Tibial artery (tissue), 4 donors: Measurements from ENCODE around the gene IGF1R.
A peak's percentile ranks its signal among the peaks of the same experiment; 100 is the strongest.
"Not testable (repeated sequence)": the region's sequence is repeated elsewhere in the genome, so short reads cannot be mapped to it uniquely, and the experiment has no call there.

Experiments used
- DNase-seq, 2 donors: peaks; one replicate each; pipeline ENCODE4 v3.0.0-alpha.2; 2019
- H3K27ac ChIP-seq, 2 donors: fragments of 200-600 bp; sonication (generic) in 1 of 2; 1 replicate in 1 of 2; 2 replicates in 1 of 2; pipeline ENCODE4 v1.5.1; 2018 to 2019; ENCODE audit warnings: mild to moderate bottlenecking in 1 of 2
- H3K27me3 ChIP-seq, 2 donors: fragments of 200-600 bp; sonication (generic) in 1 of 2; one replicate each; pipeline versions ENCODE4 v1.5.1 to v1.6.0; 2016 to 2019
- H3K36me3 ChIP-seq, 3 donors: fragments of 200-600 bp; sonication (generic) in 2 of 3; one replicate each; pipeline ENCODE4 v1.5.1; 2016 to 2019; ENCODE audit warnings: mild to moderate bottlenecking in 2 of 3
- H3K4me1 ChIP-seq, 4 donors: fragments of 200-600 bp; sonication (generic) in 2 of 4; 1 replicate in 3 of 4; 2 replicates in 1 of 4; pipeline ENCODE4 v1.5.1; 2016 to 2019
- H3K4me3 ChIP-seq, 2 donors: fragments of 200-600 bp; sonication (generic) in 1 of 2; 1 replicate in 1 of 2; 2 replicates in 1 of 2; pipeline ENCODE4 v1.5.1; 2018 to 2019; ENCODE audit warnings: mild to moderate bottlenecking in 2 of 2
- H3K9me3 ChIP-seq, 3 donors: fragments of 200-600 bp; sonication (generic) in 1 of 3; one replicate each; pipeline ENCODE4 v1.5.1; 2016 to 2019
- intact Hi-C: fragments of 100-400 bp; cut with DNase I; formaldehyde crosslinking; loops from one replicate; pipeline ENCODE4 v1.15.0; 2023; ENCODE audit warnings: low total_unique reads
- TF ChIP-seq, protein P1 (sequence below), 2 experiments: fragments of 200-600 bp in 1 of 2; fragments of 450-650 bp in 1 of 2; IDR thresholded peaks; one replicate each; pipeline ENCODE4 v1.5.1; 2017 to 2019; ENCODE audit warnings: antibody characterized with exemption in 2 of 2, mild to moderate bottlenecking in 1 of 2, moderate library complexity in 1 of 2

IGF1R gene

DNA sequence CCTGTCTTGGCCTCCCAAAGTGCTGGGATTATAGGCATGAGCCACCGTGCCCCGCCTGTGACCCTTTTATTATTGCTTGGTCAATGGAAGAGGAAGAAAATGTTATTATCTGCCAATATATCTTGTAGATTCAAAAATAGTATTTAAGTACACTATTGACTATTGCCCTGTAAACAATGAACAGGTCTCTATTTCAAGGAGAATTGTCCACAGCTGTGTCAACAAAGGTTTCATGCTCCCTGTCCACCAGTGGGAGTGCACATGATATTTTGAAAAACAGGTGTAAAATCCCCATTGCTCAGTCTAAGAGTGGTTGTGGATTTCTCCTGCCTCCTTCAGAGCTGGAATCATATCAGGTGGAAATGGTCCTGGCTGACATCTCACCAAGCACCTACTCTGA is 36.5 kb upstream of the IGF1R start:
- H3K27ac ChIP-seq = no peak overlapping the region
- H3K36me3 ChIP-seq = no peaks in the 10 kb centered on the region
- no peaks in the 10 kb centered on the region for H3K9me3 ChIP-seq
- peak in 1 of 2 donors; percentile 13 for DNase-seq
- TF ChIP-seq, protein P1, sequence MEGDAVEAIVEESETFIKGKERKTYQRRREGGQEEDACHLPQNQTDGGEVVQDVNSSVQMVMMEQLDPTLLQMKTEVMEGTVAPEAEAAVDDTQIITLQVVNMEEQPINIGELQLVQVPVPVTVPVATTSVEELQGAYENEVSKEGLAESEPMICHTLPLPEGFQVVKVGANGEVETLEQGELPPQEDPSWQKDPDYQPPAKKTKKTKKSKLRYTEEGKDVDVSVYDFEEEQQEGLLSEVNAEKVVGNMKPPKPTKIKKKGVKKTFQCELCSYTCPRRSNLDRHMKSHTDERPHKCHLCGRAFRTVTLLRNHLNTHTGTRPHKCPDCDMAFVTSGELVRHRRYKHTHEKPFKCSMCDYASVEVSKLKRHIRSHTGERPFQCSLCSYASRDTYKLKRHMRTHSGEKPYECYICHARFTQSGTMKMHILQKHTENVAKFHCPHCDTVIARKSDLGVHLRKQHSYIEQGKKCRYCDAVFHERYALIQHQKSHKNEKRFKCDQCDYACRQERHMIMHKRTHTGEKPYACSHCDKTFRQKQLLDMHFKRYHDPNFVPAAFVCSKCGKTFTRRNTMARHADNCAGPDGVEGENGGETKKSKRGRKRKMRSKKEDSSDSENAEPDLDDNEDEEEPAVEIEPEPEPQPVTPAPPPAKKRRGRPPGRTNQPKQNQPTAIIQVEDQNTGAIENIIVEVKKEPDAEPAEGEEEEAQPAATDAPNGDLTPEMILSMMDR (IDR thresholded peaks at IDR 0.05) = no peak
- no peak overlapping the region for H3K4me3 ChIP-seq
- no peaks in the 10 kb centered on the region for H3K27me3 ChIP-seq
- H3K4me1 ChIP-seq = peaks cover 0 to 7% (median 0%) of the 10 kb centered on the region in 4 donors
- intact Hi-C loops = no loop called here

DNA sequence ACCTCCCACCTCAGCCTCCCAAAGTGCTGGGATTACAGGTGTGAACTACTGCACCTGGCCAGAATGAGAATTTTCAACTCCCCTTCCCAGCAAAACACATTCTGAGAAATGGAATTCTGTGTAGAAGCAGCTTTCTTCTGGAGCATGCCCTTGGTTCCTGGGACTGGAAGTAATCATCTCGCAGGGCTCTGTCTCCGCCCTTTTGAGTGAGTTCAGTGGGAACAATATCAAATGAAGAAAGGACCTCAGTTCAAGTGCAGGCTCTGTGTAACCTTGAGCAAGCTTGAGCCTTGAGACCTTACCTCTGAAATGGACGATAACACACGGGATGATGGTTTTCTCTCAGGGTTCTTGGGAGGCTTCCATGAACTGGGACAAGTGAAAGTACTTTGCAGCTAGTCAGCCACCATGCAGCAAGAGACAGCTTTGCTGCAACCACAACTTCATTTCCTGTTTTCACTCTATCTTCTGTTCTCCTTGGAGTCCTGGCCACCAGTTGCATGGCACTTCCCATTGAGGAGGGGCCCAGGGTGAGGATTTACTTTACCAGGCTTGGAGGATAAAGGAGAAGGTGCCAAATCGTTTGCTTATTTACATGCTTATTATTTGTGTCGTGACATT is 35.7 kb upstream of the IGF1R start:
- Histone ChIP-seq H3K27me3 (peaks cover 0 to under 1% of the 10 kb centered on the region in 2 donors), H3K9me3 (no peaks in the 10 kb centered on the region), H3K4me3 (no peak overlapping the region), H3K36me3 (no peaks in the 10 kb centered on the region), H3K27ac (no peak overlapping the region), H3K4me1 (peaks cover 0 to 7% (median 0%) of the 10 kb centered on the region in 4 donors)
- no peak for DNase-seq
- TF ChIP-seq, protein P1 (IDR thresholded peaks at IDR 0.05) = no peak
- intact Hi-C loops = no loop called here

DNA sequence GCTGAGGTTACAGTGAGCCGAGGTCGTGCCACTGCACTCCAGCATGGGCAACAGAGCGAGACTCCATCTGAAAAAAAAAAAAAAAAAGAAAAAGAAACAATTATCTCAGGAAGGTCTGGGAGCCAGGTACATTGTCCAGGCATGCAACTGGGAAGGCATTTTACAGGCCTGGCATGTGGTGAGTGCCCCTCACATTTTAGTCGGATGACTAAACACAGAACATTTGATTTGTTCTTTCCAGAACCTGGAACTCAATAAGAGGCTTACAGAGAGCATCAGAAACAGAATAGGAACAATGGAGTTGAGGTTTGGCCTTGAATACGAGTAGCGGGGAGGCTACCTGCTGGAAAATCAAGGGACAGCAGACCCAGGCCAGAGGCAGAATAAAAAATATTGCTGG is 33.7 kb upstream of the IGF1R start:
- no peak for DNase-seq
- H3K27ac ChIP-seq = no peak overlapping the region
- H3K4me3 ChIP-seq = no peak overlapping the region
- H3K9me3 ChIP-seq = no peaks in the 10 kb centered on the region
- H3K36me3 ChIP-seq = no peaks in the 10 kb centered on the region
- intact Hi-C loops = no loop called here
- H3K27me3 ChIP-seq = peaks cover 0 to 22% of the 10 kb centered on the region in 2 donors
- H3K4me1 ChIP-seq = peaks cover 0 to 3% (median 0%) of the 10 kb centered on the region in 4 donors
- TF ChIP-seq, protein P1 (IDR thresholded peaks at IDR 0.05) = no peak

DNA sequence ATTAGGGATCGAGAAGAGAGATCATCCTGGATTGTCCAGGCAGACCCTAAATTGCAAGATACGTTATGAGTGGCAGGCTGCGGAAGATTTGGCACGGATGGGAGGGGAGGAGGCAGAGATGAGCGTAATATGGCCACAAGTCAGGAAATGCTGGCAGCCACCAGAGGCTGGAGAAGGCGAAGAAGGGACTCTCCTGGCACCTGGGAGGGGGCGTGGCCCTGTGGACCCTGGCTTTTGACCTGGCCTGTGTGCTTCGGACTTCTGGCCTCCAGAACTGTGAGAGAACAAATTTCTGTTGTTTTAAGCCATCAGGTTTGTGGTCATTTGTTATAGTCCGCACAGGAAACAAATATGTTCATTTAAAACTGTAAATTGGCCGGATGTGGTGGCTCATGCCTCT is 31.9 kb upstream of the IGF1R start:
- no peak overlapping the region for H3K4me3 ChIP-seq
- no peaks in the 10 kb centered on the region for H3K9me3 ChIP-seq
- H3K4me1 ChIP-seq = no peaks in the 10 kb centered on the region
- TF ChIP-seq, protein P1 (IDR thresholded peaks at IDR 0.05) = no peak
- no peak overlapping the region for H3K27ac ChIP-seq
- intact Hi-C loops = no loop called here
- DNase-seq = no peak
- peaks cover 0 to 39% of the 10 kb centered on the region in 2 donors for H3K27me3 ChIP-seq
- no peaks in the 10 kb centered on the region for H3K36me3 ChIP-seq

DNA sequence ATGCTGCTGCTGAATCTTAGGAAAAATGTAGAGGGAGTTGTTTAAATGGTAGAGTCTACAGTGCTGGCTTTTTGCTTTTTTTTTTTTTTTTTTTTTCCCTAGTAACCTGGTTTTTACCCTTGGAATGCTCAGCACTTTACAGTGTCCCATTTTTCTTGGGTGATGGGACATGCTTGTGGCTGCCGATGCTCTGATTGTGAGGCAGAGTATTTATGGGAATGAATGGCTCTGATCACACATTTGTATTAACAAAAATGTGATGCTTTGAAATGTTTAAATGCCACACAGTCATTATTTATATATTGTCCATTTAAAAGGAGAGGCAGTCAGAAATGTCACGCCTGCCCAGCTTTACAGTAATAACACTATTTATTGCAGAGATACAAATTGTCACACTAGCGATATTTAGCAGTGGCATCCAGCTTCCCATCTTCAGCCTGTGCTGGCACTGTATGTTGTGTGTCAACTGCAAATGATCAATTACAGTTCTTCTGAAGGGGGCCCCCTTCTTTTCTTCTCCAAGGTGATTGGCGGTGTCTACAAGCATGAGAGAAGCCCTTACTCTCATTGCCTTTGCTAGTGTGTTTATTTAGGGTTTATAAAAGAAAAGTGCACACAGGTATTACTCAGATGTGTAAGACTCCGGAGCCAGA is 30.9 kb upstream of the IGF1R start:
- no peak overlapping the region for H3K4me3 ChIP-seq
- H3K27me3 ChIP-seq = peaks cover 0 to 48% of the 10 kb centered on the region in 2 donors
- no peak for DNase-seq
- TF ChIP-seq, protein P1 (IDR thresholded peaks at IDR 0.05) = no peak
- H3K36me3 ChIP-seq = no peaks in the 10 kb centered on the region
- intact Hi-C loops = no loop called here
- no peaks in the 10 kb centered on the region for H3K9me3 ChIP-seq
- no peak overlapping the region for H3K27ac ChIP-seq
- no peaks in the 10 kb centered on the region for H3K4me1 ChIP-seq

DNA sequence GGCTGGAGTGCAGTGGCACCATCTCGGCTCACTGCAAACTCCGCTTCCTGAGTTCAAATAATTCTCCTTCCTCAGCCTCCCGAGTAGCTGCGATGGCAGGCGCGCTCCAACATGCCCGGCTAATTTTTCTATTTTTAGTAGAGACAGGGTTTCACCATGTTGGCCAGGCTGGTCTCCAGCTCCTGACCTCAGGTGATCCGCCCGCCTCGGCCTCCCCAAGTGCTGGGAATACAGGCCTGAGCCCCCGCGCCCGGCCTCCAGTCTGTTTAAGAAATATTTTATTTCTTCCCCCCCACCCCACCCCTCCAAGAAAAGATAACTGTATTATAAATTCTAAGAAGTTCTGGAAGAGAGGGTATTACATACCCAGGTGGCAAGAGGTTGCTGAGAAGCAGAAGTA is 29.8 kb upstream of the IGF1R start:
- H3K27ac ChIP-seq, H3K4me3 ChIP-seq, DNase-seq, intact Hi-C loops, H3K4me1 ChIP-seq, H3K9me3 ChIP-seq, H3K36me3 ChIP-seq: not testable (repeated sequence)
- peaks cover 0 to 59% of the 10 kb centered on the region in 2 donors for H3K27me3 ChIP-seq
